Measurements from ENCODE around the gene CCL3.

GRCh38 chr17:36068524-36068923 is 21.4 kb downstream of the CCL3 start:
- TF ChIP-seq EZH2 (IDR thresholded peaks at IDR 0.05; ENCODE audit: low read depth, unreplicated experiment) (no peak), NANOG (IDR thresholded peaks at IDR 0.05; ENCODE audit: borderline replicate concordance) (no peak), EZH2phosphoT487 (IDR thresholded peaks at IDR 0.05; ENCODE audit: unreplicated experiment) (no peak), POLR2AphosphoS5 (IDR thresholded peaks at IDR 0.05; ENCODE audit: low read depth) (no peak), JUNB (IDR thresholded peaks at IDR 0.05; ENCODE audit: unreplicated experiment) (no peak), ZNF331 (CRISPR knock-in tag; IDR thresholded peaks at IDR 0.05; ENCODE audit: low read depth) (no peak), REST (IDR thresholded peaks at IDR 0.05; ENCODE audit: unreplicated experiment) (no peak), CREB1 (CRISPR knock-in tag; IDR thresholded peaks at IDR 0.05; ENCODE audit: low read depth) (no peak), ZNF114 (CRISPR knock-in tag; IDR thresholded peaks at IDR 0.05) (no peak)
- TF ChIP-seq, protein P1, sequence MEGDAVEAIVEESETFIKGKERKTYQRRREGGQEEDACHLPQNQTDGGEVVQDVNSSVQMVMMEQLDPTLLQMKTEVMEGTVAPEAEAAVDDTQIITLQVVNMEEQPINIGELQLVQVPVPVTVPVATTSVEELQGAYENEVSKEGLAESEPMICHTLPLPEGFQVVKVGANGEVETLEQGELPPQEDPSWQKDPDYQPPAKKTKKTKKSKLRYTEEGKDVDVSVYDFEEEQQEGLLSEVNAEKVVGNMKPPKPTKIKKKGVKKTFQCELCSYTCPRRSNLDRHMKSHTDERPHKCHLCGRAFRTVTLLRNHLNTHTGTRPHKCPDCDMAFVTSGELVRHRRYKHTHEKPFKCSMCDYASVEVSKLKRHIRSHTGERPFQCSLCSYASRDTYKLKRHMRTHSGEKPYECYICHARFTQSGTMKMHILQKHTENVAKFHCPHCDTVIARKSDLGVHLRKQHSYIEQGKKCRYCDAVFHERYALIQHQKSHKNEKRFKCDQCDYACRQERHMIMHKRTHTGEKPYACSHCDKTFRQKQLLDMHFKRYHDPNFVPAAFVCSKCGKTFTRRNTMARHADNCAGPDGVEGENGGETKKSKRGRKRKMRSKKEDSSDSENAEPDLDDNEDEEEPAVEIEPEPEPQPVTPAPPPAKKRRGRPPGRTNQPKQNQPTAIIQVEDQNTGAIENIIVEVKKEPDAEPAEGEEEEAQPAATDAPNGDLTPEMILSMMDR (conservative IDR thresholded peaks at IDR 0.05; ENCODE audit: low read depth in 2 of 2) = no peak
- TF ChIP-seq, protein P2, sequence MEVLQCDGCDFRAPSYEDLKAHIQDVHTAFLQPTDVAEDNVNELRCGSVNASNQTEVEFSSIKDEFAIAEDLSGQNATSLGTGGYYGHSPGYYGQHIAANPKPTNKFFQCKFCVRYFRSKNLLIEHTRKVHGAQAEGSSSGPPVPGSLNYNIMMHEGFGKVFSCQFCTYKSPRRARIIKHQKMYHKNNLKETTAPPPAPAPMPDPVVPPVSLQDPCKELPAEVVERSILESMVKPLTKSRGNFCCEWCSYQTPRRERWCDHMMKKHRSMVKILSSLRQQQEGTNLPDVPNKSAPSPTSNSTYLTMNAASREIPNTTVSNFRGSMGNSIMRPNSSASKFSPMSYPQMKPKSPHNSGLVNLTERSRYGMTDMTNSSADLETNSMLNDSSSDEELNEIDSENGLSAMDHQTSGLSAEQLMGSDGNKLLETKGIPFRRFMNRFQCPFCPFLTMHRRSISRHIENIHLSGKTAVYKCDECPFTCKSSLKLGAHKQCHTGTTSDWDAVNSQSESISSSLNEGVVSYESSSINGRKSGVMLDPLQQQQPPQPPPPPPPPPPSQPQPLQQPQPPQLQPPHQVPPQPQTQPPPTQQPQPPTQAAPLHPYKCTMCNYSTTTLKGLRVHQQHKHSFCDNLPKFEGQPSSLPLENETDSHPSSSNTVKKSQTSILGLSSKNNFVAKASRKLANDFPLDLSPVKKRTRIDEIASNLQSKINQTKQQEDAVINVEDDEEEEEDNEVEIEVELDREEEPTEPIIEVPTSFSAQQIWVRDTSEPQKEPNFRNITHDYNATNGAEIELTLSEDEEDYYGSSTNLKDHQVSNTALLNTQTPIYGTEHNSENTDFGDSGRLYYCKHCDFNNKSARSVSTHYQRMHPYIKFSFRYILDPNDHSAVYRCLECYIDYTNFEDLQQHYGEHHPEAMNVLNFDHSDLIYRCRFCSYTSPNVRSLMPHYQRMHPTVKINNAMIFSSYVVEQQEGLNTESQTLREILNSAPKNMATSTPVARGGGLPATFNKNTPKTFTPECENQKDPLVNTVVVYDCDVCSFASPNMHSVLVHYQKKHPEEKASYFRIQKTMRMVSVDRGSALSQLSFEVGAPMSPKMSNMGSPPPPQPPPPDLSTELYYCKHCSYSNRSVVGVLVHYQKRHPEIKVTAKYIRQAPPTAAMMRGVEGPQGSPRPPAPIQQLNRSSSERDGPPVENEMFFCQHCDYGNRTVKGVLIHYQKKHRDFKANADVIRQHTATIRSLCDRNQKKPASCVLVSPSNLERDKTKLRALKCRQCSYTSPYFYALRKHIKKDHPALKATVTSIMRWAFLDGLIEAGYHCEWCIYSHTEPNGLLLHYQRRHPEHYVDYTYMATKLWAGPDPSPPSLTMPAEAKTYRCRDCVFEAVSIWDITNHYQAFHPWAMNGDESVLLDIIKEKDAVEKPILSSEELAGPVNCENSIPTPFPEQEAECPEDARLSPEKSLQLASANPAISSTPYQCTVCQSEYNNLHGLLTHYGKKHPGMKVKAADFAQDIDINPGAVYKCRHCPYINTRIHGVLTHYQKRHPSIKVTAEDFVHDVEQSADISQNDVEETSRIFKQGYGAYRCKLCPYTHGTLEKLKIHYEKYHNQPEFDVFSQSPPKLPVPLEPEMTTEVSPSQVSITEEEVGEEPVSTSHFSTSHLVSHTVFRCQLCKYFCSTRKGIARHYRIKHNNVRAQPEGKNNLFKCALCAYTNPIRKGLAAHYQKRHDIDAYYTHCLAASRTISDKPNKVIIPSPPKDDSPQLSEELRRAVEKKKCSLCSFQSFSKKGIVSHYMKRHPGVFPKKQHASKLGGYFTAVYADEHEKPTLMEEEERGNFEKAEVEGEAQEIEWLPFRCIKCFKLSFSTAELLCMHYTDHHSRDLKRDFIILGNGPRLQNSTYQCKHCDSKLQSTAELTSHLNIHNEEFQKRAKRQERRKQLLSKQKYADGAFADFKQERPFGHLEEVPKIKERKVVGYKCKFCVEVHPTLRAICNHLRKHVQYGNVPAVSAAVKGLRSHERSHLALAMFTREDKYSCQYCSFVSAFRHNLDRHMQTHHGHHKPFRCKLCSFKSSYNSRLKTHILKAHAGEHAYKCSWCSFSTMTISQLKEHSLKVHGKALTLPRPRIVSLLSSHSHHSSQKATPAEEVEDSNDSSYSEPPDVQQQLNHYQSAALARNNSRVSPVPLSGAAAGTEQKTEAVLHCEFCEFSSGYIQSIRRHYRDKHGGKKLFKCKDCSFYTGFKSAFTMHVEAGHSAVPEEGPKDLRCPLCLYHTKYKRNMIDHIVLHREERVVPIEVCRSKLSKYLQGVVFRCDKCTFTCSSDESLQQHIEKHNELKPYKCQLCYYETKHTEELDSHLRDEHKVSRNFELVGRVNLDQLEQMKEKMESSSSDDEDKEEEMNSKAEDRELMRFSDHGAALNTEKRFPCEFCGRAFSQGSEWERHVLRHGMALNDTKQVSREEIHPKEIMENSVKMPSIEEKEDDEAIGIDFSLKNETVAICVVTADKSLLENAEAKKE (CRISPR knock-in tag; IDR thresholded peaks at IDR 0.05) = no peak
